HG02588 (cell line): ENCODE data around the gene CPLX4.

ENCODE experiments used
- ATAC-seq: cut with Tn5 transposase; IDR thresholded peaks from one replicate; pipeline ENCODE4 v1.9.1; 2021; ENCODE audit warnings: mild to moderate bottlenecking, moderate library complexity; ENCODE audit not compliant: unreplicated experiment

CPLX4 gene

GRCh38 chr18:59318460-59319050, at the start of gene CPLX4:
TSS of gene CPLX4 (minus strand) at chr18:59318649. CDS start at chr18:59318462, 187 bp downstream.
- no peak for ATAC-seq

GRCh38 chr18:59360381-59360780, 41.9 kb upstream of the CPLX4 start:
- ATAC-seq = no peak

GRCh38 chr18:59359576-59359952, 41.1 kb upstream of the CPLX4 start:
- peak; percentile 15 for ATAC-seq

- peak; percentile 96 for ATAC-seq
Observed at GRCh38 chr18:59358712-59359575, 40.5 kb upstream of the CPLX4 start, which contains the start of gene LMAN1. TSS of gene LMAN1 (minus strand) at chr18:59359265. CDS start at chr18:59359244, 21 bp downstream.

- no peak for ATAC-seq
Observed at GRCh38 chr18:59358414-59358711, 39.9 kb upstream of the CPLX4 start.

GRCh38 chr18:59357928-59358327, 39.5 kb upstream of the CPLX4 start:
- ATAC-seq = no peak

GRCh38 chr18:59354731-59355130, 36.3 kb upstream of the CPLX4 start:
- no peak for ATAC-seq

GRCh38 chr18:59353079-59353680, 34.7 kb upstream of the CPLX4 start:
- ATAC-seq = no peak

- no peak for ATAC-seq
Observed at GRCh38 chr18:59352250-59352855, 33.9 kb upstream of the CPLX4 start.

GRCh38 chr18:59345556-59345955, 27.1 kb upstream of the CPLX4 start:
- no peak for ATAC-seq

GRCh38 chr18:59344996-59345395, 26.5 kb upstream of the CPLX4 start:
- ATAC-seq = no peak

- ATAC-seq = no peak
Observed at GRCh38 chr18:59343926-59344325, 25.5 kb upstream of the CPLX4 start.

GRCh38 chr18:59340817-59341216, 22.4 kb upstream of the CPLX4 start:
- ATAC-seq = no peak

GRCh38 chr18:59340312-59340711, 21.9 kb upstream of the CPLX4 start:
- no peak for ATAC-seq

GRCh38 chr18:59332986-59333385, 14.5 kb upstream of the CPLX4 start:
- no peak for ATAC-seq

GRCh38 chr18:59328683-59329082, 10.2 kb upstream of the CPLX4 start:
- ATAC-seq = no peak

GRCh38 chr18:59325965-59326364, 7.5 kb upstream of the CPLX4 start:
- no peak for ATAC-seq

GRCh38 chr18:59324623-59324971, 6.1 kb upstream of the CPLX4 start:
- no peak for ATAC-seq

- ATAC-seq = no peak
Observed at GRCh38 chr18:59323931-59324622, 5.6 kb upstream of the CPLX4 start.

- ATAC-seq = no peak
Observed at GRCh38 chr18:59311631-59312030, 6.8 kb downstream of the CPLX4 start.

GRCh38 chr18:59308938-59309260, 9.6 kb downstream of the CPLX4 start:
- ATAC-seq = no peak
